ENCODE results near the gene ZSCAN10.

GRCh38 chr16:3147046-3147756, 48.1 kb upstream of the ZSCAN10 start:
- TF ChIP-seq CTCF (IDR thresholded peaks at IDR 0.05) (no peak), POLR2A (IDR thresholded peaks at IDR 0.05) (no peak)

All from breast epithelium (tissue), 3 donors.